HK-2 (cell line): ENCODE data around the gene GABPB2.

Experiments used
- DNase-seq: peaks from one replicate; pipeline ENCODE4 v3.0.0-alpha.2; 2018; ENCODE audit not compliant: unreplicated experiment

Gene GABPB2

GRCh38 chr1:151070474-151071276 lies at the start of gene GABPB2:
GABPB2 (plus strand) TSS chr1:151070761; CDS start chr1:151088190, 17,429 bp downstream.
- DNase-seq, result peak; percentile 86

- DNase-seq, result peak; percentile 59
Observed at GRCh38 chr1:151024540-151025146, 45.9 kb upstream of the GABPB2 start.

- no peak for DNase-seq
Observed at GRCh38 chr1:151026460-151026859, 44.1 kb upstream of the GABPB2 start.

GRCh38 chr1:151032164-151032563 lies 38.4 kb upstream of the GABPB2 start:
- DNase-seq, result no peak

GRCh38 chr1:151035167-151035566 lies 35.4 kb upstream of the GABPB2 start:
- DNase-seq, result no peak

GRCh38 chr1:151036356-151036755 lies 34.2 kb upstream of the GABPB2 start, which contains the start of gene BNIPL:
BNIPL (plus strand) TSS chr1:151036586; CDS start chr1:151036726, 140 bp downstream.
- no peak for DNase-seq

- DNase-seq, result no peak
Observed at GRCh38 chr1:151037032-151037431, 33.5 kb upstream of the GABPB2 start.

GRCh38 chr1:151039521-151039920 lies 31.0 kb upstream of the GABPB2 start:
- no peak for DNase-seq

- DNase-seq, result no peak
Observed at GRCh38 chr1:151043163-151043562, 27.4 kb upstream of the GABPB2 start.

- peak; percentile 71 for DNase-seq
Observed at GRCh38 chr1:151047591-151047924, 23.0 kb upstream of the GABPB2 start, which contains the start of gene C1orf56. C1orf56 (plus strand) TSS chr1:151047751; CDS start chr1:151047848, 97 bp downstream.

GRCh38 chr1:151047925-151048644 lies 22.5 kb upstream of the GABPB2 start:
- DNase-seq, result peak; percentile 67

GRCh38 chr1:151048645-151049032 lies 21.9 kb upstream of the GABPB2 start:
- DNase-seq, result no peak

GRCh38 chr1:151049458-151049857 lies 21.1 kb upstream of the GABPB2 start:
- DNase-seq, result no peak

- DNase-seq, result no peak
Observed at GRCh38 chr1:151050051-151050688, 20.4 kb upstream of the GABPB2 start.

GRCh38 chr1:151051356-151052009 lies 19.1 kb upstream of the GABPB2 start:
- DNase-seq, result no peak

GRCh38 chr1:151054971-151055547 lies 15.5 kb upstream of the GABPB2 start:
- DNase-seq, result no peak

GRCh38 chr1:151055581-151055980 lies 15.0 kb upstream of the GABPB2 start:
- no peak for DNase-seq

- DNase-seq, result no peak
Observed at GRCh38 chr1:151056149-151056548, 14.4 kb upstream of the GABPB2 start.

GRCh38 chr1:151058692-151059091 lies 11.9 kb upstream of the GABPB2 start:
- peak; percentile 21 for DNase-seq

- DNase-seq, result peak; percentile 82
Observed at GRCh38 chr1:151059109-151060006, 11.2 kb upstream of the GABPB2 start, which contains the start of gene CDC42SE1. CDC42SE1 (minus strand) TSS chr1:151059622; CDS start chr1:151055730, 3,892 bp downstream.
